Stimulated activated CD8-positive, alpha-beta memory T cell treated with anti-CD3 and anti-CD28 coated beads, Interleukin-15, amount 100 ng/mL, for 1 hour (primary cell): ENCODE results near the gene ELMO1.

Experiments
- DNase-seq: peaks from one replicate; pipeline ENCODE4 v3.0.0-alpha.2; 2020; ENCODE audit warnings: low read depth

ELMO1 gene

GRCh38 chr7:37467002-37467401 lies 18.3 kb upstream of the ELMO1 start:
- no peak for DNase-seq

- DNase-seq: no peak
Observed at GRCh38 chr7:37462138-37462537, 13.5 kb upstream of the ELMO1 start.

- DNase-seq: no peak
Observed at GRCh38 chr7:37455081-37455480, 6.4 kb upstream of the ELMO1 start.

- DNase-seq: no peak
Observed at GRCh38 chr7:37452346-37452745, 3.7 kb upstream of the ELMO1 start.

GRCh38 chr7:37450035-37450434 lies 1.4 kb upstream of the ELMO1 start:
- DNase-seq: no peak

- DNase-seq: no peak
Observed at GRCh38 chr7:37449621-37450020, 957 bp upstream of the ELMO1 start.

- DNase-seq: no peak
Observed at GRCh38 chr7:37448011-37448635, 541 bp downstream of the ELMO1 start.

GRCh38 chr7:37446371-37446770 lies 2.3 kb downstream of the ELMO1 start:
- no peak for DNase-seq

GRCh38 chr7:37445790-37446189 lies 2.9 kb downstream of the ELMO1 start:
- DNase-seq: no peak

- no peak for DNase-seq
Observed at GRCh38 chr7:37445064-37445723, 3.5 kb downstream of the ELMO1 start.

GRCh38 chr7:37443627-37444026 lies 5.0 kb downstream of the ELMO1 start:
- no peak for DNase-seq

GRCh38 chr7:37442268-37442667 lies 6.4 kb downstream of the ELMO1 start:
- no peak for DNase-seq

- no peak for DNase-seq
Observed at GRCh38 chr7:37441816-37442215, 6.8 kb downstream of the ELMO1 start.

- DNase-seq: no peak
Observed at GRCh38 chr7:37441386-37441760, 7.3 kb downstream of the ELMO1 start.

- no peak for DNase-seq
Observed at GRCh38 chr7:37440738-37441385, 7.8 kb downstream of the ELMO1 start.

- no peak for DNase-seq
Observed at GRCh38 chr7:37439653-37440026, 9.0 kb downstream of the ELMO1 start.

GRCh38 chr7:37438906-37439652 lies 9.6 kb downstream of the ELMO1 start:
- DNase-seq: no peak

- DNase-seq: no peak
Observed at GRCh38 chr7:37435156-37435855, 13.4 kb downstream of the ELMO1 start.

GRCh38 chr7:37434529-37434928 lies 14.1 kb downstream of the ELMO1 start:
- no peak for DNase-seq

GRCh38 chr7:37433166-37433565 lies 15.5 kb downstream of the ELMO1 start:
- DNase-seq: no peak

- DNase-seq: no peak
Observed at GRCh38 chr7:37432281-37432920, 16.3 kb downstream of the ELMO1 start.

GRCh38 chr7:37431413-37431812 lies 17.3 kb downstream of the ELMO1 start:
- DNase-seq: no peak
